HG03457 (cell line): Measurements from ENCODE around the gene NEURL1.

Source experiments
- ATAC-seq: cut with Tn5 transposase; IDR thresholded peaks from one replicate; pipeline ENCODE4 v1.9.1; 2021; ENCODE audit warnings: moderate number of reproducible peaks; ENCODE audit not compliant: unreplicated experiment

Gene NEURL1

GRCh38 chr10:103557455-103557854, 64.0 kb downstream of the NEURL1 start:
- ATAC-seq = no peak

- no peak for ATAC-seq
Measured at GRCh38 chr10:103558911-103559310, 65.4 kb downstream of the NEURL1 start.

DNA sequence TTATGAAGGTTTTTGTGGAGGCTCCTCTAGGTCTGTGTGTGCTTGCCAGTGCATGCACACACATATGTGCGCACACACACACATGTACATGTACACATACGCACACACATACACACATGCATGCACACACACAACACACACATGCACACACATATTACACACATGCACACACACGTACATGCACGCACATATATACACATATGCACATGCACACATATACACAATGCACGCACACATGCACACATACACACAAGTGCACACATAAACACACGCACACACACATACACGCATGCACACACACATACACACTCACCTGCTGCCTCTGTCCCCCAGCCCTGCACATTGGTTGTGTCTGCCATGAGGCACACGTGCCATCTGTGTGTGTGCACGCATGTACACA, 66.3 kb downstream of the NEURL1 start:
- no peak for ATAC-seq

DNA sequence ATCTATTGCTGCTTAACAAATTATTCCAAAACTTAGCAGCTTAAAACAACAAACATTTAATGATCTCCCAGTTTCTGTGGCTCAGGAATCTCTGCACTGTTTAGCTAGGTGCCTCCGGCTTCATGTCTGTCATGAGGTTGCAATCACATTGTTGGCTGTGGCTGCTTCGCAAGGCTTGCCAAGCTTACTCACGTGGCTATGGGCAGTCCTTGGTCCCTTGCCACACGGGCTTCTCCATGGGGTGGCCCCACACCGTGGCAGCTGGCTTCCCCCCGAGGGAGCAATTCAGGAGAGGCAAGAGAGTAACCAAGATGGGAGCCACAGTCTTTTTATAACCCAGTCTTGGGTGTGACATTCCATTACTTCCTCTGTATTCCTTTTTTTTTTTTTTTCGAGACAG, 67.4 kb downstream of the NEURL1 start:
- no peak for ATAC-seq

- ATAC-seq = no peak
Measured at GRCh38 chr10:103562383-103562782, 68.9 kb downstream of the NEURL1 start.

DNA sequence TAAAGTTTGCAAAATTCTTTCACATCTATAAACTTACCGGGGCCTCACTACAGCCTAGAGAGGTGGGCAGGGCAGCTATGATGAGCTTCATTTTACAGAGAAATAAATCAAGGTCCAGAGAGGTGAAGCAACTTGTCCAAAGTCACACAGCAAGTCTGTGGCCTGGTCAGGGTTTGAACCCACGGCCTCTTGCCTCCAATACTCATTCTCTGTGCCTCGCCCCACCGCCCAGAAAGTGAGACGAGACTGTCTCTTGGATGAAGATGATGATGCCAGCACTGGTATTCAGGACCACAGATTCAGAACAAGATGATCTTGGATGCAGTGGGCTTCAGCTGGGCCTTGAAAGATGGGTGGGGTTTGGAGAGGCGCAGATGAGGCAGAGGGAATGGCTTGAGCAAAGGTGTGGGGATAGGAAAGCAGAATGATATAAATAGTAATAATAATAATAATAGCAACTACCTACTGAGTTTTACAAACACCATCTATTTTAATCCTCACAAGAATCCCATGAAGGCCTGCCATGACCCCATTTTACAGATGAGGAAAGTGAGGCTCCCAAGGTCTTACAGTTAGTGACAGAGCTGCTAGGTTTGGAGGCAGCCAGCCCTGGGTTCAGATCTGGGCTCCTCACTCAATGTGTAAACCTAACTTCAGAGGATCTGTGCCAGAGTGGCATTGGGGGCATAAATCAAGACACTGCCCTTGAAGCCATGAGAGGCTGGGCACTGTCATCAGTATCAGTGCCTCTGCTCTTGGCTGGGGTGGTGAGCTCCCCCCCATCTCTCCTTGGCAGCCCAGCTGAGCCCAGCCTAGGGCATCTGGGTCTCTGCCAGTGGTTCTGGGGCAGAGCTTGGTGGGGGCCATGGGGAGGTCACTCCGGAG, 70.0 kb downstream of the NEURL1 start:
- no peak for ATAC-seq

DNA sequence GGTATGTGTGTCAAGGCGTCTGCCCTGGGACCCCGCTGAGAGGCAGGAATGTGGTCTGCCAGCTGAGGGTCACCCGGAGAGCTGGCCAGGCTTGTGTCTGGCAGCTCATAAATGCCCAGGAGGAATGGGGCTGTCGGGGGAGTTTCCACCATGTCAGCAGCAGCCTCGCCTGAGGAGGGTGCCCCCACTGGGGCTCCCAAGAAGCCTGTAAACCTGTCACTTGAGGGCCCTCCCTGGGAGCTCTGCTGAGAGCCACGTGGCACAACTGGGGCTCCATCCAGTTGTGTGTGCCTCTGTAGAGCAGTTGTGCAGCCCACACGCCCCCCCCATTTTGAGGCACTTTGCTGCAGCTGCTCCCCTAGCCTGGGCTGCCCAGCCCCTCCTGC, 70.6 kb downstream of the NEURL1 start:
- ATAC-seq = no peak

DNA sequence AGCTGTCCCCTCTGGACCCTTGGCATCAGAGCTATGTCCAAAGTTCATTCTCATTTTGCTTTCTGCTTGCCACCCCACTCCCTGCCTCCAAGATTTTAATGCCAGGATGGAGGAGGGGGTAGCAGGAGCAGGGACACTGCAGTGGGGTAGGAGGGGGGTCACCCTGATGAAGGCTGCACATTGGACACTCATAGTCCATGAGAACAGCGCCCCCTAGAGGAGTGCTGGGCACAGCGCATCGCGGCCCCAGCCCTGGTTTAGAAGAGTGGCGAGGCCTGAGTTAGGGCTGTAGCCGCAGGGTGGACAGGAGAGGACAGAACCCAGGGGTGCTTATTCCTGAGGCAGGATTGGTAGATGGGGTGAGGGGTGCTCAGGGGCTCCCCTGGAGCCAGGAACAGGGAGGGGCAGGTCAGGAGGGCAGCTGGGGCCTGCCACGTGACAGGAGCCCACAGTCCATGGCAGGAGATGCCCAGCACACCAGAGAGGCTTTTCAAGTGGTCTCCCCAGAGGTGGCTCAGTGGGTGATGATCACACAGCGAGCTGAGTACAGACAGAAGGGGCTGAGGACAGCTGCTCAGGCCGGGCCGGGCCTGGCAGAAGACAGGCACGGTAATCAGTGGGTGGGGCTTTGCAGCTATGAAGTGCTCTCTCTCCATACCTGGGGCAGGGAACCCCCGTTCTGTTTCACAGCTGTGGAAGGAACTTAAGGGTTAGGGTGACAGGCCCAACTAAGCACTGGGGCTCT, 71.4 kb downstream of the NEURL1 start:
- no peak for ATAC-seq

- no peak for ATAC-seq
Measured at GRCh38 chr10:103566536-103566935, 73.0 kb downstream of the NEURL1 start.

GRCh38 chr10:103568505-103568904, 75.0 kb downstream of the NEURL1 start:
- ATAC-seq = no peak

GRCh38 chr10:103569896-103570295, 76.4 kb downstream of the NEURL1 start:
- no peak for ATAC-seq

DNA sequence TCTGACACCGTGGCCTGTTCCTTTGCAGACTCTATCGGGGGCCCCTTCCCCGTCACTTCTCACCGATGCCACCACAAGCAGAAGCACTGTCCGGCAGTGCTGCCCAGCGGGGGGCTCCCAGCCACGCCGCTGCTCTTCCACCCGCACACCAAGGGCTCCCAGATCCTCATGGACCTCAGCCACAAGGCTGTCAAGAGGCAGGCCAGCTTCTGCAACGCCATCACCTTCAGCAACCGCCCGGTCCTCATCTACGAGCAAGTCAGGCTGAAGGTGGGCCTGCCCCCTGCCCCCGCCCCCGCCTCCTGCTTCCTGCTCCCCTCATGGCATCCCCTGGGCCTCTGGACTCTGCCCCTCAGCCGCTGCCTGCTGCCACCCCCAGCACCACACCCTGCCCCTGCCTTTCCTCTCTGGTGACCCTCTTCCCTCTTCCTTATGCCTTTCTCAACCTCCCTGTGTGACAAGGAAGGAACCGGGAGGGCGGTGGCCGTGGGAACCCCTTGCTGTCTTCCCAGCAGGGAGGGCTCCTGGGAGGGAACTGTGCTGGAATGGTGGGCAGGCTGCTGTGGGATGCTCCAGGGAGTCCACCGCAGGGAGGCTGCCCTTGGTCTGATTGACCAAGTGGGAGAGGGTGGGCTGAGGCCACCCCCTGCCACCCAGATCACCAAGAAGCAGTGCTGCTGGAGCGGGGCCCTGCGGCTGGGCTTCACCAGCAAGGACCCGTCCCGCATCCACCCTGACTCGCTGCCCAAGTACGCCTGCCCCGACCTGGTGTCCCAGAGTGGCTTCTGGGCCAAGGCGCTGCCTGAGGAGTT, 77.5 kb downstream of the NEURL1 start:
- no peak for ATAC-seq

DNA sequence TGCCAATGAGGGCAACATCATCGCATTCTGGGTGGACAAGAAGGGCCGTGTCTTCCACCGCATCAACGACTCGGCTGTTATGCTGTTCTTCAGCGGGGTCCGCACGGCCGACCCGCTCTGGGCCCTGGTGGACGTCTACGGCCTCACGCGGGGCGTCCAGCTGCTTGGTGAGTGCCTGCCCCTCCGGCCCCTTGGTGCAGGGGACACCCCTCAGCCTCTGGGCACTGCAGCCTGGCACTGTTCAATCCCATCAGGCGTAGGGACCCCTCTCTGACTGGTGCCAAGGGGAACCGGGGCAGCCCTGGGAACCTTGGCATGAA, 78.1 kb downstream of the NEURL1 start:
- no peak for ATAC-seq

DNA sequence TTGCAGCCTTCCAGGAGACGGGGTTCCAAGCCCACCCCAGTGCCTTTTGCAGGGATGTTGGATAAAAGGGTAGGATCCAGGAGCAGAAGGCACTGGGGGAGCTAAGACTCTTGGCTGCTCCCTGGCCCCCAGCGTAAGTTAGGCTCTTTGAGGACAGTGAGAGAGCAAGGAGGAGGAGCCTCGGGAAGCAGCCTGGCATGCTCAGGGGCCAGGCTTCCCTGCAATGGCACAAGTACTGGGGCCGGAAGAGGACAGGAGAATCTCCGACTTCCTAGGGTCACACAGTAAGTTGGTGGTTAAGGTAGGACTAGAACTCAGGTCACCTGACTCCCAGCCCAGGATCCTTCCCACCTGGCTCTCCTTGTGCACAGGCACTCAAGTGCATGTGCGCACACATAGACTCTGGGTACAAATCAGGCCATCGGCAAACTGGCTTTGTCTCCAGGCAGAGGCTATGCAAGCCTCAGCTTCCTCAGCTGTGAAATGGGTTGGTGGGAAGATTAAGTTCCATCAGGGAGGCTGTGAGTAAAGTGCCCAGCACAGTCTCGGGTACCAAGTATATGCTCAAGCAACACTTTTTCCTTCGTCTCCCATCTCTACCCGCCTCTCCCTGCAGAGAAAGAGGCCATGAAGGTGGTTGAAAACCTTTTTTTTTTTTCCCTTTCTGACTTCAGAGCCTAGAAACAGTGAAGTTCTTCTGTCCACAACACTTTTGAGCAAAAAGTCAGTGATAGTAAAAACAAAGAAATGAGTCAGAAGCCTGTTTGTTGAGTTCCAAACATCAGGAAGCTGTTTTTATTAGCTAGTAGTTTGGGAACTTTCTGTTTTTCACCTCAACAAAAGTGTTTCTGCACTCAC, 79.1 kb downstream of the NEURL1 start:
- no peak for ATAC-seq

DNA sequence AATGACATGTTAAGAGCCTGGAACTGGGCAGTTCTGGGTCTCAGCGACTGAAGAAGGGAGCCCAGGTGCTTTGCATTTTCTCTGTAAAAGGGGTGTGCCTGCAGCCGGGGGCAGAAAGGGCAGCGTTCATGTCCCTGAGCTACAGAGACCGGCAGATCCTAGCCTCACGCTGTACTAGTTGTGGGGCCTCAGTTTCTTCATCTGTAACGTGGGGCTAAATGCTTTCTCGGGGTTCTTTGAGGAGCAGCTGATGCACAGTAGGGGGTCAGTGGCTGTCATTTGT, 79.6 kb downstream of the NEURL1 start:
- no peak for ATAC-seq

- ATAC-seq = no peak
Measured at GRCh38 chr10:103574097-103575061, 80.9 kb downstream of the NEURL1 start.

DNA sequence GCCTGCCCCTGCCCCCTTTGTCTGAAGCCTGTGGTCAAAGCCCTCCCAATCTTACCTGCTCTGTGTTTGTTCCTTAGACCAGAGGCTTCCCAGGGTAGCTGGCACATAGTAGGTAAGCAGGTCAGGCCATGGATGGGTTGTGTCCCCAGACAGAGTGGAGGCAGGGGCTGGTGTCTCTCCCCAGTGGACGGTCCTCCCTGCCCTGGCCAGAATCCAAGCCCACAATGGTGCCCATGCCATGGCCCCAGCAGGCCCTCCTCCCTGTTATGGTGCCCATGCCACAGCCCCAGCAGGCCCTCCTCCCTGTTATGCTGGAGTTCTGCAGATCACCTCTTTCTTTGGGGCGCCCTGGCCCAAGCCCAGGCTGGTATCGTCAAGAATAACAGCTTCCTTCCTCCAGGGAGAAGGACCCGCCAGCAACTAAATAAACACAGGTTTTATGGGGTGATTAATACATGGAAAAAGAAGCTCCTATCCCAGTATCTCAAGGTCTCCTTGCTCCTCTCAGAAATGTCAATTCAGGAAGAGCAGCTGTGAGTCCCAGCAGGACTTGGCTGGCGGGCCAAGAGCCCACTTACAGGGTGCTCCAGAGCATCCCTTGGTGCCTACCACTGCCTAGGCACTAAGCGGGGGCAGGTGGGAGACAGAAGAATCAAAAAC, 82.0 kb downstream of the NEURL1 start:
- no peak for ATAC-seq

DNA sequence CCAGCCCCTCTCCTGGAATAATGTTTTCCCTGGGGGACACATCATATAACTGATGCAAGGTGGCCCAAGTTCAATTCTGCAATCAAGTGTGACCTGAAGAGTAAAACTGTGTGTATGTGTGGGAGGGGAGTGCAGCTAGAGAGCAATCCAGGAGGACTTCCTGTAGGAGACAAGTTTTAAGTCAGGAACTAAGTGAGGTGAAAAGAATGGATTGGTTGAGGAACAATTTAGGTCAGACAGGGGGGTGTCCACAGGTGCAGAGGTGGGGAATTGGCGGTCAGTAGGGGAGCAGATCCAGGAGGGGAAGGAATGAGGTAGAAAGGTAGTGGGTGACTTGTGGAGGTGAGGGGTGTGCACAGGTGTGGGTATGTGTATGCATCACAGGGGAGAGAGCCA, 82.6 kb downstream of the NEURL1 start:
- ATAC-seq = no peak

GRCh38 chr10:103576862-103577261, 83.4 kb downstream of the NEURL1 start:
- no peak for ATAC-seq
